ENCODE results near the gene LDLRAD3. TPM values are rescaled to one million over a fixed set of nuclear protein-coding genes. Genes with fewer than 3 reads are reported as not detected.
A peak's percentile ranks its signal among the peaks of the same experiment; 100 is the strongest.

The LDLRAD3 gene
- total and polyA plus RNA-seq, 4 donors = 2.3 to 19.6 (median 10.8) TPM

GRCh38 chr11:36268337-36268985 is 324.6 kb downstream of the LDLRAD3 start:
- WGBS, 2 donors = 74 to 80% methylated on average over 8 of the region's 8 CpGs
- no peak for ATAC-seq (ENCODE audit: low FRiP score)

GRCh38 chr11:36270701-36271100 is 326.8 kb downstream of the LDLRAD3 start:
- Histone ChIP-seq H3K9me3 (ENCODE audit: control insufficient read depth, low read length) (peaks cover 2% of the 10 kb centered on the region), H3K36me3 (ENCODE audit: control insufficient read depth in 1 of 2, insufficient read depth in 2 of 2, low read length in 1 of 2) (peaks cover 2 to 13% of the 10 kb centered on the region in 2 donors), H3K4me3 (ENCODE audit: low read length in 2 of 2) (no peak overlapping the region), H3K4me1 (ENCODE audit: control insufficient read depth in 1 of 2, insufficient read depth in 2 of 2, low read length in 2 of 2) (no peaks in the 10 kb centered on the region), H3K27me3 (ENCODE audit: control insufficient read depth in 1 of 2, insufficient read depth in 2 of 2, low read length in 1 of 2) (no peaks in the 10 kb centered on the region), H3K27ac (ENCODE audit: low read depth in 1 of 2, low read length in 2 of 2) (no peak overlapping the region)
- 87 to 88% methylated on average over 9 of the region's 9 CpGs for WGBS, 2 donors
- DNase-seq (no peak), ATAC-seq (ENCODE audit: low FRiP score) (no peak)
- intact Hi-C loops (cut with DNase I) = loop anchor here in 1 of 2 donors (10.0 kb wide), 1 partner anchor 326 kb away; the partner anchor contains the start of gene LDLRAD3

More at GRCh38 chr11:36268337-36268985, 324.6 kb downstream of the LDLRAD3 start:
- no peak for DNase-seq
- Histone ChIP-seq H3K9me3 (ENCODE audit: control insufficient read depth, low read length) (peaks cover 2% of the 10 kb centered on the region), H3K27ac (ENCODE audit: low read depth in 1 of 2, low read length in 2 of 2) (no peak overlapping the region), H3K27me3 (ENCODE audit: control insufficient read depth in 1 of 2, insufficient read depth in 2 of 2, low read length in 1 of 2) (no peaks in the 10 kb centered on the region), H3K4me3 (ENCODE audit: low read length in 2 of 2) (no peak overlapping the region), H3K36me3 (ENCODE audit: control insufficient read depth in 1 of 2, insufficient read depth in 2 of 2, low read length in 1 of 2) (peaks cover 0 to 4% of the 10 kb centered on the region in 2 donors), H3K4me1 (ENCODE audit: control insufficient read depth in 1 of 2, insufficient read depth in 2 of 2, low read length in 2 of 2) (no peaks in the 10 kb centered on the region)
- intact Hi-C loops (cut with DNase I) = loop anchor here (5.0 to 10.0 kb wide), 3 partner anchors 134 to 784 kb away; no protein-coding TSS in a partner anchor

- H3K36me3 ChIP-seq (ENCODE audit: control insufficient read depth in 1 of 2, insufficient read depth in 2 of 2, low read length in 1 of 2) = peaks cover 2 to 15% of the 10 kb centered on the region in 2 donors
- ATAC-seq (ENCODE audit: low FRiP score) (no peak), DNase-seq (no peak)
- no peaks in the 10 kb centered on the region for H3K4me1 ChIP-seq (ENCODE audit: control insufficient read depth in 1 of 2, insufficient read depth in 2 of 2, low read length in 2 of 2)
- H3K4me3 ChIP-seq (ENCODE audit: low read length in 2 of 2) = no peak overlapping the region
- intact Hi-C loops (cut with DNase I) = loop anchor here in 1 of 2 donors (10.0 kb wide), 1 partner anchor 327 kb away; the partner anchor contains the start of gene LDLRAD3
- H3K27me3 ChIP-seq (ENCODE audit: control insufficient read depth in 1 of 2, insufficient read depth in 2 of 2, low read length in 1 of 2) = no peaks in the 10 kb centered on the region
- WGBS, 2 donors = 73 to 75% methylated on average over 5 of the region's 5 CpGs
- H3K9me3 ChIP-seq (ENCODE audit: control insufficient read depth, low read length) = peaks cover 2% of the 10 kb centered on the region
- H3K27ac ChIP-seq (ENCODE audit: low read depth in 1 of 2, low read length in 2 of 2) = no peak overlapping the region
These were observed 328.0 kb downstream of the LDLRAD3 start for GRCh38 chr11:36271794-36272407.

- H3K27ac ChIP-seq (ENCODE audit: low read depth in 1 of 2, low read length in 2 of 2) = no peak overlapping the region
- ATAC-seq (ENCODE audit: low FRiP score) (no peak), DNase-seq (no peak)
- intact Hi-C loops (cut with DNase I) = loop anchor here in 1 of 2 donors (10.0 kb wide), 1 partner anchor 328 kb away; the partner anchor contains the start of gene LDLRAD3
- H3K27me3 ChIP-seq (ENCODE audit: control insufficient read depth in 1 of 2, insufficient read depth in 2 of 2, low read length in 1 of 2) = no peaks in the 10 kb centered on the region
- peaks cover 2% of the 10 kb centered on the region for H3K9me3 ChIP-seq (ENCODE audit: control insufficient read depth, low read length)
- peaks cover 2 to 15% of the 10 kb centered on the region in 2 donors for H3K36me3 ChIP-seq (ENCODE audit: control insufficient read depth in 1 of 2, insufficient read depth in 2 of 2, low read length in 1 of 2)
- 76 to 85% methylated on average over 3 of the region's 3 CpGs for WGBS, 2 donors
- H3K4me3 ChIP-seq (ENCODE audit: low read length in 2 of 2) = no peak overlapping the region
- no peaks in the 10 kb centered on the region for H3K4me1 ChIP-seq (ENCODE audit: control insufficient read depth in 1 of 2, insufficient read depth in 2 of 2, low read length in 2 of 2)
These were observed 329.2 kb downstream of the LDLRAD3 start for GRCh38 chr11:36273110-36273509.

GRCh38 chr11:36274414-36274813 is 330.6 kb downstream of the LDLRAD3 start:
- Histone ChIP-seq H3K27me3 (ENCODE audit: control insufficient read depth in 1 of 2, insufficient read depth in 2 of 2, low read length in 1 of 2) (no peaks in the 10 kb centered on the region), H3K4me3 (ENCODE audit: low read length in 2 of 2) (no peak overlapping the region), H3K4me1 (ENCODE audit: control insufficient read depth in 1 of 2, insufficient read depth in 2 of 2, low read length in 2 of 2) (no peaks in the 10 kb centered on the region), H3K27ac (ENCODE audit: low read depth in 1 of 2, low read length in 2 of 2) (no peak overlapping the region), H3K36me3 (ENCODE audit: control insufficient read depth in 1 of 2, insufficient read depth in 2 of 2, low read length in 1 of 2) (peaks cover 2 to 15% of the 10 kb centered on the region in 2 donors), H3K9me3 (ENCODE audit: control insufficient read depth, low read length) (peaks cover 2% of the 10 kb centered on the region)
- no peak for ATAC-seq (ENCODE audit: low FRiP score)
- WGBS, 2 donors = 90 to 93% methylated on average over 7 of the region's 7 CpGs
- no peak for DNase-seq
- intact Hi-C loops (cut with DNase I) = loop anchor here in 1 of 2 donors (10.0 kb wide), 1 partner anchor 330 kb away; the partner anchor contains the start of gene LDLRAD3

- Histone ChIP-seq H3K27me3 (ENCODE audit: control insufficient read depth in 1 of 2, insufficient read depth in 2 of 2, low read length in 1 of 2) (no peaks in the 10 kb centered on the region), H3K36me3 (ENCODE audit: control insufficient read depth in 1 of 2, insufficient read depth in 2 of 2, low read length in 1 of 2) (peaks cover 2 to 13% of the 10 kb centered on the region in 2 donors), H3K9me3 (ENCODE audit: control insufficient read depth, low read length) (peaks cover 1% of the 10 kb centered on the region), H3K27ac (ENCODE audit: low read depth in 1 of 2, low read length in 2 of 2) (no peak overlapping the region), H3K4me1 (ENCODE audit: control insufficient read depth in 1 of 2, insufficient read depth in 2 of 2, low read length in 2 of 2) (no peaks in the 10 kb centered on the region), H3K4me3 (ENCODE audit: low read length in 2 of 2) (no peak overlapping the region)
- ATAC-seq (ENCODE audit: low FRiP score) (peak; percentile 19), DNase-seq (no peak)
- 71 to 76% methylated on average over 13 of the region's 13 CpGs for WGBS, 2 donors
- intact Hi-C loops (cut with DNase I) = loop anchor here in 1 of 2 donors (10.0 kb wide), 1 partner anchor 334 kb away; the partner anchor contains the start of gene LDLRAD3
These were observed 334.8 kb downstream of the LDLRAD3 start for GRCh38 chr11:36278531-36279282.

GRCh38 chr11:36280531-36280930 is 336.7 kb downstream of the LDLRAD3 start:
- peaks cover 1% of the 10 kb centered on the region for H3K9me3 ChIP-seq (ENCODE audit: control insufficient read depth, low read length)
- no peak overlapping the region for H3K27ac ChIP-seq (ENCODE audit: low read depth in 1 of 2, low read length in 2 of 2)
- DNase-seq (no peak), ATAC-seq (ENCODE audit: low FRiP score) (no peak)
- intact Hi-C loops (cut with DNase I) = no loop called here
- no peak overlapping the region for H3K4me3 ChIP-seq (ENCODE audit: low read length in 2 of 2)
- WGBS, 2 donors = 71 to 77% methylated on average over 1 of the region's 1 CpG
- no peaks in the 10 kb centered on the region for H3K27me3 ChIP-seq (ENCODE audit: control insufficient read depth in 1 of 2, insufficient read depth in 2 of 2, low read length in 1 of 2)
- H3K4me1 ChIP-seq (ENCODE audit: control insufficient read depth in 1 of 2, insufficient read depth in 2 of 2, low read length in 2 of 2) = no peaks in the 10 kb centered on the region
- H3K36me3 ChIP-seq (ENCODE audit: control insufficient read depth in 1 of 2, insufficient read depth in 2 of 2, low read length in 1 of 2) = peaks cover 0 to 5% of the 10 kb centered on the region in 2 donors
